Esophagus muscularis mucosa (tissue), 4 donors: Measurements from ENCODE around the gene EIF4G1. TPM values are rescaled to one million over a fixed set of nuclear protein-coding genes. Genes with fewer than 3 reads are reported as not detected.

Experiments used
- DNase-seq: peaks from one replicate; pipeline ENCODE4 v3.0.0-alpha.2; 2017; ENCODE audit errors: extremely low spot score
- H3K27ac ChIP-seq, 4 donors: fragments of 200-600 bp; sonication (generic); replicated peaks in 1 of 4; 1 replicate in 3 of 4; 2 replicates in 1 of 4; pipeline ENCODE4 v1.5.1; 2016 to 2019; ENCODE audit warnings: mild to moderate bottlenecking in 1 of 4
- H3K27me3 ChIP-seq, 4 donors: fragments of 200-600 bp; sonication (generic); one replicate each; pipeline versions ENCODE4 v1.5.1 to v1.6.0; 2016 to 2019
- H3K36me3 ChIP-seq, 4 donors: fragments of 200-600 bp; sonication (generic); one replicate each; pipeline ENCODE4 v1.5.1; 2016 to 2019
- H3K4me1 ChIP-seq, 4 donors: fragments of 200-600 bp; sonication (generic); one replicate each; pipeline ENCODE4 v1.5.1; 2016 to 2019
- H3K4me3 ChIP-seq, 4 donors: fragments of 200-600 bp; sonication (generic); 1 replicate in 2 of 4; 2 replicates in 2 of 4; pipeline ENCODE4 v1.5.1; 2016 to 2019; ENCODE audit warnings: mild to moderate bottlenecking in 4 of 4, moderate library complexity in 1 of 4
- H3K9me3 ChIP-seq, 4 donors: fragments of 200-600 bp; sonication (generic); 1 replicate in 3 of 4; 2 replicates in 1 of 4; pipeline ENCODE4 v1.5.1; 2016 to 2019
- EP300 ChIP-seq: sonication (generic); formaldehyde crosslinking; IDR thresholded peaks from one replicate; pipeline ENCODE4 v1.6.1; 2017; ENCODE audit warnings: antibody characterized with exemption
- POLR2A ChIP-seq: fragments of 450-650 bp; IDR thresholded peaks from one replicate; pipeline ENCODE4 v1.6.1; 2017; ENCODE audit warnings: antibody characterized with exemption, moderate library complexity, mild to moderate bottlenecking, low read depth
- POLR2AphosphoS5 ChIP-seq, 2 donors: sonication (generic); formaldehyde crosslinking; IDR thresholded peaks; one replicate each; pipeline ENCODE4 v1.6.1; 2017; ENCODE audit warnings: antibody characterized with exemption in 2 of 2
- WGBS: methylation state at CpG from one replicate; pipeline ENCODE4 v1.1.5; 2018; 5-methylcytosine and 5-hydroxymethylcytosine counted together
- intact Hi-C: fragments of 100-400 bp; cut with DNase I; formaldehyde crosslinking; loops from one replicate; pipeline ENCODE4 v1.15.1; 2023
- total RNA-seq, 4 donors: library from RNA; depleted of rRNA; stranded (reverse); fragments of >200 nt; gene quantifications; one replicate each; pipeline versions ENCODE4 v1.1.0 to v1.2.1, GENCODE V29; 2016
- TF ChIP-seq, protein P1 (sequence below), 3 experiments: fragments of 200-600 bp in 2 of 3; fragments of 450-650 bp in 1 of 3; sonication (generic) in 2 of 3; IDR thresholded peaks; one replicate each; pipeline ENCODE4 v1.5.1; 2017 to 2019; ENCODE audit warnings: antibody characterized with exemption in 3 of 3, mild to moderate bottlenecking in 2 of 3, moderate library complexity in 1 of 3

Gene EIF4G1
- total RNA-seq, 4 donors from 2014 or later = 291 to 418 (median 360) TPM

DNA sequence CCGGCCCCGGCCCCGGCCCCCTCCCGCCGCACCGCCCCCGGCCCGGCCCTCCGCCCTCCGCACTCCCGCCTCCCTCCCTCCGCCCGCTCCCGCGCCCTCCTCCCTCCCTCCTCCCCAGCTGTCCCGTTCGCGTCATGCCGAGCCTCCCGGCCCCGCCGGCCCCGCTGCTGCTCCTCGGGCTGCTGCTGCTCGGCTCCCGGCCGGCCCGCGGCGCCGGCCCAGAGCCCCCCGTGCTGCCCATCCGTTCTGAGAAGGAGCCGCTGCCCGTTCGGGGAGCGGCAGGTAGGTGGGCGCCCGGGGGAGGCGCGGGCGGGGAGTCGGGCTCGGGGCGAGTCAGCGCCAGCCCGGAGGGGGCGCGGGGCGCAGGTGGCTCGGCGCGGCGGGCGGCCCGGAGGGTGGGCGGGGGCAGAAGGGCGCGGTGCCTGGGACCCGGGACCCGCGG lies 65.8 kb downstream of the EIF4G1 start:
- DNase-seq = no peak
- 0% methylated on average over 12 of the region's 62 CpGs for WGBS
- H3K9me3 ChIP-seq = no peaks in the 10 kb centered on the region
- H3K4me1 ChIP-seq = peaks cover 23 to 46% (median 42%) of the 10 kb centered on the region in 4 donors
- peak overlapping the region; percentile 59 to 82 (median 64) for H3K4me3 ChIP-seq
- H3K27ac ChIP-seq = peak overlapping the region; percentile 60 to 78 (median 72)
- H3K36me3 ChIP-seq = peaks cover 0 to 6% (median 2%) of the 10 kb centered on the region in 4 donors
- intact Hi-C loops = no loop called here
- TF ChIP-seq POLR2A (no peak), POLR2AphosphoS5 (IDR thresholded peaks at IDR 0.05) (no peak), EP300 (no peak)
- TF ChIP-seq, protein P1, sequence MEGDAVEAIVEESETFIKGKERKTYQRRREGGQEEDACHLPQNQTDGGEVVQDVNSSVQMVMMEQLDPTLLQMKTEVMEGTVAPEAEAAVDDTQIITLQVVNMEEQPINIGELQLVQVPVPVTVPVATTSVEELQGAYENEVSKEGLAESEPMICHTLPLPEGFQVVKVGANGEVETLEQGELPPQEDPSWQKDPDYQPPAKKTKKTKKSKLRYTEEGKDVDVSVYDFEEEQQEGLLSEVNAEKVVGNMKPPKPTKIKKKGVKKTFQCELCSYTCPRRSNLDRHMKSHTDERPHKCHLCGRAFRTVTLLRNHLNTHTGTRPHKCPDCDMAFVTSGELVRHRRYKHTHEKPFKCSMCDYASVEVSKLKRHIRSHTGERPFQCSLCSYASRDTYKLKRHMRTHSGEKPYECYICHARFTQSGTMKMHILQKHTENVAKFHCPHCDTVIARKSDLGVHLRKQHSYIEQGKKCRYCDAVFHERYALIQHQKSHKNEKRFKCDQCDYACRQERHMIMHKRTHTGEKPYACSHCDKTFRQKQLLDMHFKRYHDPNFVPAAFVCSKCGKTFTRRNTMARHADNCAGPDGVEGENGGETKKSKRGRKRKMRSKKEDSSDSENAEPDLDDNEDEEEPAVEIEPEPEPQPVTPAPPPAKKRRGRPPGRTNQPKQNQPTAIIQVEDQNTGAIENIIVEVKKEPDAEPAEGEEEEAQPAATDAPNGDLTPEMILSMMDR (IDR thresholded peaks at IDR 0.05) = no peak
- peaks cover 0 to 68% (median 6%) of the 10 kb centered on the region in 4 donors for H3K27me3 ChIP-seq

DNA sequence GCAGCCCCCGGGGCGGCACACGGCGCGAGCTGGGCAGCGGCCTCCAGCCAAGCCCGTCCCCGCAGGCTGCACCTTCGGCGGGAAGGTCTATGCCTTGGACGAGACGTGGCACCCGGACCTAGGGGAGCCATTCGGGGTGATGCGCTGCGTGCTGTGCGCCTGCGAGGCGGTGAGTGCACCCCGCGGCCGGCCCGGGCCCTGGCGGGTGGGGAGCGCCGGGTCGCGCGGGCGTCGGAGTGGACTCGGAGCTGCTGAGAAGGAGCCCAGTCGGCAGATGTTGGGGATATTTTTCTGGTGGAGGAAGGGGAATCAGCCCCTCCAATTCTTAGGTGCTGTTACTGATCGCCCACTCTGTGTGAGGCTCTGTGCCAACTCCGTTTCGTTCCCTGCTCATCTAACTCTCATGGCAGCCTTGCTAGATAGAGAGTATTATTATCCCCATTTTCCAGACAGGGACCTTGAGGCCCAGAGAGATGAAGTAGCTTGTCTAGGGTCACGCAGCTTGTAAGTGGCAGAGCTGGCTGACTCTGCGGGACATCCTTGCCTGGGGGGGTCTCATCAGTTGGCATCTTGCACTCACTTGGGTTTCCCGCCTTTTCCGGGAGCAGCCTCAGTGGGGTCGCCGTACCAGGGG lies 66.3 kb downstream of the EIF4G1 start:
- no peak for DNase-seq
- intact Hi-C loops = no loop called here

DNA sequence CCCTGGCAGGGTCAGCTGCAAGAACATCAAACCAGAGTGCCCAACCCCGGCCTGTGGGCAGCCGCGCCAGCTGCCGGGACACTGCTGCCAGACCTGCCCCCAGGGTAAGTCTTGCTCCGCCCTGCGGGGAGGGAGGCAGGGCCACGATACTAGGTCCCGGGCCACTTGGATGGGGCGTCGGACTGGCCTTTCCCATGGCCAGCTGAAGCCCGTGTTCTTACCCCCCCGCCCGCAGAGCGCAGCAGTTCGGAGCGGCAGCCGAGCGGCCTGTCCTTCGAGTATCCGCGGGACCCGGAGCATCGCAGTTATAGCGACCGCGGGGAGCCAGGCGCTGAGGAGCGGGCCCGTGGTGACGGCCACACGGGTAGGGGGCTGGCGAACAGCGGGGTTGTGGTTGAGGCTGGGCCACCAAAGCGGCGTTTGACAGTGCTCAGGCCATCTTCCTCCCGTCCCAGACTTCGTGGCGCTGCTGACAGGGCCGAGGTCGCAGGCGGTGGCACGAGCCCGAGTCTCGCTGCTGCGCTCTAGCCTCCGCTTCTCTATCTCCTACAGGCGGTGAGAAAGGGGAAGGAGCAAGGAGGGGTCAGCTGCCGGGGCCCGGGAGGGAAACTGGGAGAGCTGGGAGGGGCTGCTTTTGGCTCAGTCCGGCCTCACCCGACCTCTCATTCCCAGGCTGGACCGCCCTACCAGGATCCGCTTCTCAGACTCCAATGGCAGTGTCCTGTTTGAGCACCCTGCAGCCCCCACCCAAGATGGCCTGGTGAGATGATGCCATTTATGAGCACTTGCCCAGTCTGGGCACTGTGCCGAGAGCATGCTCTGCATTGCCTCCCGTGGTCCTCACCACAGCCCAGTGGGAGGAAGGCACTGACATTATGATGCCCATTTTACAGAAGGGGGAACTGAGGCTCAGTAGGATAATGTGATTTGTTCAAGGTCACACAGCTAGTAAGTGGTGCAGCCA lies 67.1 kb downstream of the EIF4G1 start:
- Histone ChIP-seq H3K9me3 (no peaks in the 10 kb centered on the region), H3K27ac (peak overlapping the region; percentile 11 to 78 (median 72)), H3K4me3 (peak overlapping the region; percentile 59 to 82 (median 64)), H3K27me3 (peaks cover 0 to 71% (median 6%) of the 10 kb centered on the region in 4 donors), H3K4me1 (peaks cover 23 to 46% (median 42%) of the 10 kb centered on the region in 4 donors), H3K36me3 (peaks cover 0 to 13% (median 6%) of the 10 kb centered on the region in 4 donors)
- TF ChIP-seq EP300 = no peak
- TF ChIP-seq, protein P1 (IDR thresholded peaks at IDR 0.05) = peak in 1 of 3 experiments; percentile 2
- no peak for TF ChIP-seq POLR2AphosphoS5 (IDR thresholded peaks at IDR 0.05)
- no peak for TF ChIP-seq POLR2A
- intact Hi-C loops = no loop called here
- WGBS = 64% methylated on average over 9 of the region's 55 CpGs
- no peak for DNase-seq

More for the DNA sequence above, 66.3 kb downstream of the EIF4G1 start:
- peak overlapping the region; percentile 11 to 78 (median 72) for H3K27ac ChIP-seq
- peak overlapping the region; percentile 59 to 82 (median 64) for H3K4me3 ChIP-seq
- peaks cover 23 to 46% (median 42%) of the 10 kb centered on the region in 4 donors for H3K4me1 ChIP-seq
- H3K36me3 ChIP-seq = peaks cover 0 to 7% (median 2%) of the 10 kb centered on the region in 4 donors
- 3% methylated on average over 12 of the region's 42 CpGs for whole genome bisulfite sequencing
- H3K9me3 ChIP-seq = no peaks in the 10 kb centered on the region
- H3K27me3 ChIP-seq = peaks cover 0 to 69% (median 6%) of the 10 kb centered on the region in 4 donors
- TF ChIP-seq, protein P1 (IDR thresholded peaks at IDR 0.05) = no peak
- no peak for TF ChIP-seq POLR2AphosphoS5 (IDR thresholded peaks at IDR 0.05)
- no peak for TF ChIP-seq EP300
- TF ChIP-seq POLR2A = no peak

DNA sequence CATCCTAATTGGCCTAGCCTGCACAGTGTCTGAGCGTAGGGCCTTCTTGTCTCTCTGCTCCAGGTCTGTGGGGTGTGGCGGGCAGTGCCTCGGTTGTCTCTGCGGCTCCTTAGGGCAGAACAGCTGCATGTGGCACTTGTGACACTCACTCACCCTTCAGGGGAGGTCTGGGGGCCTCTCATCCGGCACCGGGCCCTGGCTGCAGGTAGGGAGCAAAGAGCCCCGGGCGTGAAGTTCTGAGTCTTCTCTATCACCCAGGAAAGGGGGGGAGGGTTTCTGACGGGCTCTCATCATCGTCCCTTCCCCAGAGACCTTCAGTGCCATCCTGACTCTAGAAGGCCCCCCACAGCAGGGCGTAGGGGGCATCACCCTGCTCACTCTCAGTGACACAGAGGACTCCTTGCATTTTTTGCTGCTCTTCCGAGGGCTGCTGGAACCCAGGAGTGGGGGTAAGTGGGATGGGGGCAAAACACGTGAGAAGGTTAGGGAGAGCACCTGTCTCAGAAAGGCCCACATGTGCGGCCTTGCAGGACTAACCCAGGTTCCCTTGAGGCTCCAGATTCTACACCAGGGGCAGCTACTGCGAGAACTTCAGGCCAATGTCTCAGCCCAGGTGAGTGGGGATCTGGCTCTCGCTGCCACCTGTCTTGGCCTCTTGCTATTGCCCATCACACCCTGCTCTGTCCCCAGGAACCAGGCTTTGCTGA lies 68.1 kb downstream of the EIF4G1 start:
- no peak for DNase-seq
- H3K27me3 ChIP-seq = peaks cover 0 to 69% (median 6%) of the 10 kb centered on the region in 4 donors
- intact Hi-C loops = no loop called here

More for the DNA sequence above, 68.1 kb downstream of the EIF4G1 start:
- H3K4me1 ChIP-seq = peaks cover 22 to 42% (median 39%) of the 10 kb centered on the region in 4 donors
- no peak overlapping the region for H3K27ac ChIP-seq
- 87% methylated on average over 13 of the region's 16 CpGs for WGBS
- H3K36me3 ChIP-seq = peaks cover 0 to 22% (median 8%) of the 10 kb centered on the region in 4 donors
- H3K4me3 ChIP-seq = no peak overlapping the region
- no peak for TF ChIP-seq POLR2AphosphoS5 (IDR thresholded peaks at IDR 0.05)
- no peak for TF ChIP-seq EP300
- TF ChIP-seq, protein P1 (IDR thresholded peaks at IDR 0.05) = no peak
- TF ChIP-seq POLR2A = no peak
- H3K9me3 ChIP-seq = no peaks in the 10 kb centered on the region
